ENCODE data around the gene LRBA.

LRBA gene

GRCh38 chr4:150367326-150367725 lies 647.8 kb downstream of the LRBA start:
- no peaks in the 10 kb centered on the region for H3K27me3 Mint-ChIP-seq (ENCODE audit: low read depth)
- no peak overlapping the region for H3K4me3 Mint-ChIP-seq
- no peak overlapping the region for H3K27ac Mint-ChIP-seq
- no peaks in the 10 kb centered on the region for H3K36me3 Mint-ChIP-seq (ENCODE audit: low read depth)
- peaks cover 1% of the 10 kb centered on the region for H3K4me1 Mint-ChIP-seq (ENCODE audit: low read depth)
- no peaks in the 10 kb centered on the region for H3K9me3 Mint-ChIP-seq

GRCh38 chr4:150366487-150366999 lies 648.5 kb downstream of the LRBA start:
- H3K4me3 Mint-ChIP-seq = no peak overlapping the region
- H3K27me3 Mint-ChIP-seq (ENCODE audit: low read depth) = no peaks in the 10 kb centered on the region
- no peaks in the 10 kb centered on the region for H3K36me3 Mint-ChIP-seq (ENCODE audit: low read depth)
- H3K4me1 Mint-ChIP-seq (ENCODE audit: low read depth) = peaks cover 1% of the 10 kb centered on the region
- no peak overlapping the region for H3K27ac Mint-ChIP-seq
- H3K9me3 Mint-ChIP-seq = no peaks in the 10 kb centered on the region

GRCh38 chr4:150363721-150364688 lies 651.1 kb downstream of the LRBA start:
- Mint-ChIP-seq H3K27ac (no peak overlapping the region), H3K4me1 (ENCODE audit: low read depth) (peaks cover 1% of the 10 kb centered on the region), H3K9me3 (no peaks in the 10 kb centered on the region), H3K4me3 (no peak overlapping the region), H3K36me3 (ENCODE audit: low read depth) (no peaks in the 10 kb centered on the region), H3K27me3 (ENCODE audit: low read depth) (no peaks in the 10 kb centered on the region)

GRCh38 chr4:150358691-150359090 lies 656.4 kb downstream of the LRBA start:
- no peaks in the 10 kb centered on the region for H3K36me3 Mint-ChIP-seq (ENCODE audit: low read depth)
- no peaks in the 10 kb centered on the region for H3K9me3 Mint-ChIP-seq
- H3K27ac Mint-ChIP-seq = no peak overlapping the region
- H3K4me1 Mint-ChIP-seq (ENCODE audit: low read depth) = no peaks in the 10 kb centered on the region
- no peaks in the 10 kb centered on the region for H3K27me3 Mint-ChIP-seq (ENCODE audit: low read depth)
- no peak overlapping the region for H3K4me3 Mint-ChIP-seq

- Mint-ChIP-seq H3K9me3 (no peaks in the 10 kb centered on the region), H3K27me3 (ENCODE audit: low read depth) (no peaks in the 10 kb centered on the region), H3K27ac (no peak overlapping the region), H3K36me3 (ENCODE audit: low read depth) (no peaks in the 10 kb centered on the region), H3K4me3 (no peak overlapping the region), H3K4me1 (ENCODE audit: low read depth) (no peaks in the 10 kb centered on the region)
Observed at GRCh38 chr4:150357829-150358228, 657.3 kb downstream of the LRBA start.

- Mint-ChIP-seq H3K4me3 (no peak overlapping the region), H3K27me3 (ENCODE audit: low read depth) (no peaks in the 10 kb centered on the region), H3K4me1 (ENCODE audit: low read depth) (no peaks in the 10 kb centered on the region), H3K9me3 (no peaks in the 10 kb centered on the region), H3K36me3 (ENCODE audit: low read depth) (no peaks in the 10 kb centered on the region), H3K27ac (no peak overlapping the region)
Observed at GRCh38 chr4:150355858-150356455, 659.1 kb downstream of the LRBA start.

GRCh38 chr4:150355418-150355817 lies 659.7 kb downstream of the LRBA start:
- Mint-ChIP-seq H3K27ac (no peak overlapping the region), H3K4me1 (ENCODE audit: low read depth) (no peaks in the 10 kb centered on the region), H3K36me3 (ENCODE audit: low read depth) (no peaks in the 10 kb centered on the region), H3K4me3 (no peak overlapping the region), H3K9me3 (no peaks in the 10 kb centered on the region), H3K27me3 (ENCODE audit: low read depth) (no peaks in the 10 kb centered on the region)

GRCh38 chr4:150354214-150354796 lies 660.8 kb downstream of the LRBA start:
- Mint-ChIP-seq H3K27me3 (ENCODE audit: low read depth) (no peaks in the 10 kb centered on the region), H3K4me1 (ENCODE audit: low read depth) (no peaks in the 10 kb centered on the region), H3K27ac (no peak overlapping the region), H3K4me3 (no peak overlapping the region), H3K36me3 (ENCODE audit: low read depth) (no peaks in the 10 kb centered on the region), H3K9me3 (no peaks in the 10 kb centered on the region)

- Mint-ChIP-seq H3K9me3 (no peaks in the 10 kb centered on the region), H3K36me3 (ENCODE audit: low read depth) (peaks cover 6% of the 10 kb centered on the region), H3K4me1 (ENCODE audit: low read depth) (no peaks in the 10 kb centered on the region), H3K27me3 (ENCODE audit: low read depth) (no peaks in the 10 kb centered on the region), H3K27ac (no peak overlapping the region), H3K4me3 (no peak overlapping the region)
Observed at GRCh38 chr4:150348079-150348478, 667.0 kb downstream of the LRBA start.

- H3K27me3 Mint-ChIP-seq (ENCODE audit: low read depth) = no peaks in the 10 kb centered on the region
- H3K4me3 Mint-ChIP-seq = no peak overlapping the region
- H3K9me3 Mint-ChIP-seq = no peaks in the 10 kb centered on the region
- H3K4me1 Mint-ChIP-seq (ENCODE audit: low read depth) = no peaks in the 10 kb centered on the region
- H3K36me3 Mint-ChIP-seq (ENCODE audit: low read depth) = peaks cover 10% of the 10 kb centered on the region
- no peak overlapping the region for H3K27ac Mint-ChIP-seq
Observed at GRCh38 chr4:150345207-150345744, 669.8 kb downstream of the LRBA start.

GRCh38 chr4:150343796-150344195 lies 671.3 kb downstream of the LRBA start:
- no peak overlapping the region for H3K27ac Mint-ChIP-seq
- H3K9me3 Mint-ChIP-seq = no peaks in the 10 kb centered on the region
- H3K4me1 Mint-ChIP-seq (ENCODE audit: low read depth) = no peaks in the 10 kb centered on the region
- peaks cover 10% of the 10 kb centered on the region for H3K36me3 Mint-ChIP-seq (ENCODE audit: low read depth)
- H3K4me3 Mint-ChIP-seq = no peak overlapping the region
- H3K27me3 Mint-ChIP-seq (ENCODE audit: low read depth) = no peaks in the 10 kb centered on the region

- H3K27me3 Mint-ChIP-seq (ENCODE audit: low read depth) = no peaks in the 10 kb centered on the region
Observed at GRCh38 chr4:150342945-150343344, 672.1 kb downstream of the LRBA start.

GRCh38 chr4:150337734-150338133 lies 677.4 kb downstream of the LRBA start:
- Mint-ChIP-seq H3K27me3 (ENCODE audit: low read depth) (no peaks in the 10 kb centered on the region), H3K36me3 (ENCODE audit: low read depth) (peaks cover 4% of the 10 kb centered on the region), H3K27ac (no peak overlapping the region), H3K4me3 (no peak overlapping the region), H3K4me1 (ENCODE audit: low read depth) (no peaks in the 10 kb centered on the region), H3K9me3 (no peaks in the 10 kb centered on the region)

More at GRCh38 chr4:150342945-150343344, 672.1 kb downstream of the LRBA start:
- Mint-ChIP-seq H3K27ac (no peak overlapping the region), H3K36me3 (ENCODE audit: low read depth) (peaks cover 8% of the 10 kb centered on the region), H3K9me3 (no peaks in the 10 kb centered on the region), H3K4me1 (ENCODE audit: low read depth) (no peaks in the 10 kb centered on the region), H3K4me3 (no peak overlapping the region)

- Mint-ChIP-seq H3K9me3 (no peaks in the 10 kb centered on the region), H3K4me3 (no peak overlapping the region), H3K27me3 (ENCODE audit: low read depth) (no peaks in the 10 kb centered on the region), H3K4me1 (ENCODE audit: low read depth) (no peaks in the 10 kb centered on the region), H3K27ac (no peak overlapping the region), H3K36me3 (ENCODE audit: low read depth) (peaks cover 4% of the 10 kb centered on the region)
Observed at GRCh38 chr4:150336676-150337412, 678.2 kb downstream of the LRBA start.

All from T-helper 1 cell treated with Interleukin-12 subunit alpha and Interleukin-12 subunit beta and Interleukin-4 antibody, amounts not matched to agents 30 μg/mL and 1 μg/mL, for 36 hours (primary cell).